NB4 (cell line): ENCODE results near the gene ARHGDIB.

ENCODE experiments used
- DNase-seq: peaks from one replicate; pipeline ENCODE4 v3.0.0; 2010; ENCODE audit warnings: low read depth
- H3K4me3 ChIP-seq: one replicate; pipeline ENCODE4 v1.5.1; 2011; ENCODE audit warnings: mild to moderate bottlenecking, low read depth, low read length, moderate library complexity
- CTCF ChIP-seq: IDR thresholded peaks from one replicate; pipeline ENCODE4 v1.5.1; 2012; ENCODE audit warnings: low read depth, low read length
- MAX ChIP-seq: IDR thresholded peaks from 2 replicates; pipeline ENCODE4 v1.6.1; 2011; ENCODE audit warnings: low read depth, low read length
- MYC ChIP-seq: IDR thresholded peaks from 2 replicates; pipeline ENCODE4 v1.6.1; 2011; ENCODE audit warnings: low read depth, low read length
- POLR2A ChIP-seq: IDR thresholded peaks from 2 replicates; pipeline ENCODE4 v1.6.1; 2011; ENCODE audit warnings: mild to moderate bottlenecking; ENCODE audit not compliant: insufficient read length; ENCODE audit errors: extremely low read depth

ARHGDIB gene

DNA sequence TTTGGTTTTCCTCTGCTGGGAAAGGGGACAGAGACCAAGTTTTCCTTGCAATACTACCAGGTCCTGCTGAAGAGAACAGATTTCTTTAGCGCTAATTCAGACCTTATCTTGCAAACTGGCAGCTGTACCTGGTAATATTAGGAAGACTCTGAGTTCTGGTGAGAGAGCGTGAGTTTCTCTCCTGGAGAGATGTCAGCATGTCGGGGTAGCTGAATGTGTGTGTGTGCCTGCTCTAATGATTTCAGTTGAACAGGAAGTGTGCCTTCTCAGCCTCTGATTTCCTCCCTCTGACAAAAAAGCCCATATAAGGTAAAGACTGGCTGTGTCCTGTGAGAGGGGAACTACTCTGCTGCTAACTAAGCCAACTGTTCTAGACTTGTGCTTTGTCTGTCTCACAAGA, 12.7 kb downstream of the ARHGDIB start:
- peak; percentile 92 for DNase-seq
- H3K4me3 ChIP-seq = peak overlapping the region; percentile 64
- TF ChIP-seq MAX (peak; percentile 61; the same call in 1 of the 2 replicates), MYC (no peak), CTCF (no peak), POLR2A (peak; percentile 60)

- no peak overlapping the region for H3K4me3 ChIP-seq
- no peak for DNase-seq
- TF ChIP-seq MAX (no peak), POLR2A (no peak), CTCF (no peak), MYC (no peak)
These were observed 14.5 kb downstream of the ARHGDIB start for GRCh38 chr12:14946861-14947260.

DNA sequence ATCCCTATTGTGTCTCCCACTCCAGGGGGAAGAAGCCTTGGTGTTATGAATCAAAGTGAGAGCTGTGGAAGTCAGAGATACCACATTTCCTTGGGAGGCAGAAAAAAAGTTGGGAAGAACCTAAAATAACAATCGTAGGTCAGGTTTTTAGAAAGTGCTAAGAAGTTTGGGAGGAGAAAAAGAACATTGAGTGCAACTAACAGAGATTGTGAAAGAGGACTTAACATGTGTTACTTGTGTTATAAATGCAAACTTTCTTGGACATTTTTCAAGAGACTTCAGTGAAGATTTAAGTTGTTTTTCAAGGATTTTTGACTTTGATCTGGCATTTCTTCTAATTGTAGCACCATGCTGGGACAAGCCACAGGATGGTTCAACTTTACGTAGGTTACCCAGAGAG, 15.2 kb downstream of the ARHGDIB start:
- TF ChIP-seq POLR2A (no peak), CTCF (no peak), MAX (no peak), MYC (no peak)
- no peak for DNase-seq

DNA sequence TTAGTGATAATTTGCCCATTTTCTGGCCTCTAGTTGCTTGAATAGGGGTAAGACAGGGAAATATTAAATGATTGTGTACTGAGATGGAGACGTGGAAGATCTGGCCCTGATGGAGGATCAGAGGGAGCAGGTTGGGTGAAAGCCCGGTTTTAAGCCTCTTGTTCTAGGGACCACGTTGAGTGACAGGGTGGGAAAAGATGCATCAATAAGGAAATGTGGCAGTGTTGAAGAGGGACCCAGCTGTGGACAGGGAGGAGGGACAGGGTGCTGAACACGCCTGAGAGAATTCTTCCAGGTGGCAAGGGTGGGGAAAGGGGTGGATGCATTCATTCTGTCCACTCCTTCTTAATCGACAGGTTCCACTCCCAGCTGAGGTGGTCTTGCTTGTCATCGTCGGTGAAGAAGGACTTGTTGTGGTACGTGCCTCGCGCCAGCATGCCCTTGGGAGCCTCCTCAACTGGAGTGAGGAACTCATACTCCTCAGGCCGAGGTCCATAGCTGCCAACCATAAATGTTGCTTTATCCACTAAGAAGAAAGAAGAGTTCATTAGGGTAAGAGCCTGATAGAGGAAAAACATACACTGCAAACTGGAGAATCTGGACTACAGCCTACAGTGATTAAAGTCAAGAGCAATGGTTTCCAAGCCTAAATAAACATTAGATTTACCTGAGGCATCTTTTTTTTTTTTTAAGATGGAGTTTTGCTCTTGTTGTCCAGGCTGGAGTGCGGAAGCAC, 19.0 kb downstream of the ARHGDIB start:
- DNase-seq = no peak
- no peak overlapping the region for H3K4me3 ChIP-seq
- TF ChIP-seq MYC (no peak), CTCF (no peak), MAX (no peak), POLR2A (no peak)

More for the DNA sequence above, 15.2 kb downstream of the ARHGDIB start:
- H3K4me3 ChIP-seq = no peak overlapping the region

- H3K4me3 ChIP-seq = no peak overlapping the region
- no peak for DNase-seq
- TF ChIP-seq MYC = no peak
- TF ChIP-seq POLR2A = peak; percentile 3
These were observed 20.0 kb downstream of the ARHGDIB start for GRCh38 chr12:14941369-14941768.

DNA sequence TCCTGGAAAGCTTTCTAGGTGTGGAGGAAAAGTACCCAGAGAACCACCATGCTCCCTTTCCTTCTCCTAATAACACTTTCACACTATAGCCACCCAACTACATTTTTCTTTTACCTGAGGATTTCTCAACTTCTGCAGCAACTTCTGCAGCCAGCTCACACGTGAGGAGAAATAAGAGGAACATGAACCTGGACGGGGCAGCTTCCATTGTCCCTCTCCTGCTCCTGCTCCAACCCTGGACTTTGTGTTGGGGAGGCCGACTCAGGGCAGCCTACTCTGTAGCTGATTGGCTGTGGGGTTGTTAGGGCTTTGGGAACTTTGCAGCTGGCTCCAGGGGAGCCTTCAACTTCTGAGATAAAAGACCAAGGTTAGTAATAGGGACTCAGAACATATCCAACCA, 23.1 kb downstream of the ARHGDIB start, which contains the start of gene ERP27:
ERP27 (minus strand) TSS at position 237 of the 400 bp plus-strand sequence; CDS start at position 208, 29 bp downstream.
- no peak within 1 kb of the TSS for H3K4me3 ChIP-seq
- DNase-seq = no peak
- no peak for TF ChIP-seq MAX
- TF ChIP-seq POLR2A = no peak
- no peak for TF ChIP-seq MYC
- TF ChIP-seq CTCF = no peak
